Effector CD4-positive, alpha-beta T cell (primary cell): ENCODE results near the gene FANCL.
"Not testable (repeated sequence)": the region's sequence is repeated elsewhere in the genome, so short reads cannot be mapped to it uniquely, and the experiment has no call there.

ENCODE experiments used
- DNase-seq: peaks from one replicate; pipeline ENCODE4 v3.0.0-alpha.2; 2020

FANCL gene

GRCh38 chr2:58138396-58139030 is 102.6 kb downstream of the FANCL start:
- DNase-seq = no peak

GRCh38 chr2:58137856-58138255 is 103.3 kb downstream of the FANCL start:
- DNase-seq = no peak

DNA sequence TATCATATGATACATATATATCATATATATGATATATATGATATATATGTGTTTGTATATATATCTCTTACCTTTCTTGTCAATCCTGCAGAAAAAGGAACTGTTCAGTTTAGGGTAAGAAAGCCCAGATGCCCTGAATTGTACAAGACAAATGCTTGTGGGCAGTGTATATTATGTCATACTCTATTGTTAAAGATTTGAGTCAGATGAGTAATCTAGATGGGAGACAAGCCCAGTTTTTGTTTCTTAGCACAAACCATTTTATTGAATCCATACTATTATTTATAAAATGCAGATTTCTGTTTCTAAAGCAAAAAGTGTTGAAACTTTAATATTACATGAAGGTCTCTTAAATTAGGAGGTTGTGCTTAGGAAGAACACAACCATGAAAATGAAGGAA is 103.9 kb downstream of the FANCL start:
- DNase-seq = no peak

DNA sequence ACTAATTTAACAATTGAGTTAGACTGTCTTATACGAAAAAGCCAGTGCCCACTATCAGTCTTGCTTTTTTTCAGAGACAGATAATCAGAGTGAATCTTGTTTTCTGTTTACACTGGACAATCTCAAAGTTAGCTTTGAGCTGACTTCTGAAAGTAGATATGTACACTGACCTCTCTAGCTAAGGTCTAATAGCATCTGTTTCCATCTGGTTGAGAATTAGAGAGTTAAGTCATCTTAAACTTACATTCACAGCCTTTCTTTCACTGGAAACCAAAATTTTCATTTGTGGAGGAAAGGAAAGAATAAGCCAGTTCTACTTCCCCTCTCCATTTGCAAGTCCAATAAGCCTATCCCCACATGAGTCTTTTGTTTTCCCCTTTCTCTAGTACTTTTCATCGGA is 105.3 kb downstream of the FANCL start:
- no peak for DNase-seq

- no peak for DNase-seq
These were observed 107.7 kb downstream of the FANCL start for GRCh38 chr2:58133395-58133794.

- no peak for DNase-seq
These were observed 109.7 kb downstream of the FANCL start for GRCh38 chr2:58131191-58132011.

DNA sequence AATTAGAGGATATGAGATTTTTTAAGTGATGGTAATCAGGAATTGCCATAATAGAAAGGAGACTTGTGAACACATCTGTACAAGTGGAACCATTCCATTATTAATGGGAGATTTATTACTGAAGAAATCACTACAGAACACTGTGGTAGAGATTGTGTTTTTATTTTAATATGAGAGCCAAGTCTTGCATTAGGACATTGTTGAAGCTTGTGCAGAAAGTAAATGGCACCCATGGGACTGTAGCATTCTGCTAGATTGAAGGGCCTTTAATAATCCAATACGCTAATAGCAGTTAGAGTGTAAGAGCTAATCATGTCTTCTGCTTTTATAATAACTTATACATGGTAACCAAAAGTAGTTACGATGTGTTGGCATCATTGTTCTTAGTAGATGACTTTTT is 110.9 kb downstream of the FANCL start:
- DNase-seq = no peak

DNA sequence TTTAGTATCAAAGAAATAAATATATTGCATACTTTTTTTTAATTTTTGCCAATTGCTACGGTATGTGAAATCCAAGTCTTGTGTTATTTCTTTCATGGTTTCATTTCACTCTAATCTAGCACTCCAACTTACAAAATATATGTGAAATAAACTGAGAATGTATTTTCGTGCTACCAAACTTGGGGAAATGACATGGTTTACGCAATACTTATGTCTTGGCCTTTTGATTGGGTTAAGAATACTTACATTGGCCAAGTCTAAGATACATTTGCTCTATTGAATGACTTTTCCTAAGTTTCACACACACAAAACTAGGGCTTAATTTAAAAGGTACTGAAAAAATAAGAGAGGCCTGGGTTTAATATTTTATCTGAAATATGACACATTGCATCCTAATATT is 114.0 kb downstream of the FANCL start:
- no peak for DNase-seq

GRCh38 chr2:58122540-58122939 is 118.6 kb downstream of the FANCL start:
- DNase-seq = no peak

DNA sequence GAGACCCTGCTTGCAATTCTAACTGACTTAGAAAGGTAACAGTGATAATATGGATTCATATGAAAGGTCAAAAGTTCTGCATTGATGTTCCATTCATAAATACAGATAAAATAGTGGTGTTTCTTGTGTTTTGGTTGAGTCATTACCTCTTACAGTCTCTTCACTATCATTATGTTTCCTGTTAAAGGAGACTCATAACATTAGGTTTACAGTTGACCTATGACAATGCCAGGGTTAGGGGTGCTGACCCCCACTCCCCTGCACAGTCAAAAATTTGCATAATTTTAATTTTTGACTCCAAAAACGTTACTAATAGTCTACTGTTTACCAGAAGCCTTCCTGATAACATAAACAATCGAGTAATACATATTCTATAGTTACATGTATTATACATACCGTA is 119.1 kb downstream of the FANCL start:
- no peak for DNase-seq

GRCh38 chr2:58120626-58121229 is 120.4 kb downstream of the FANCL start:
- no peak for DNase-seq

GRCh38 chr2:58113563-58113962 is 127.6 kb downstream of the FANCL start:
- not testable (repeated sequence) for DNase-seq

DNA sequence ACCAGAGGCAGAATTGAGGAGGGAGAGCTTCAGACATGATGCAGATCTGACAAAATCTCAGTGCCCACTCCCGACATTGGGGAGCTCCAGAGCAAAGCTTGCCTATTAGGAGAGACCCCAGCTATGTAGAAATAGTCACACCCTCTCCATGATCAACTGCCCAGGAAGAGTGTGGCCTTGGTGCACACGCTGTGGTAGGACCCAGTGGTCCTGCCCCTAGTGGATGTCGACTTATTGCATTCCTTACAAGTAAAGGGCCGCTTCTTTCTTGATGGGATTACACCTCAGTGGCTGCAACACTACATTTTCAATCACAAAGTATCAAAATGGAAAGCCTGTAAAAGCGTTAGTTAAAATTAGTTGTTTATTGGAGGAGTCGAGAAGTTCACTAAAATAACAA is 130.4 kb downstream of the FANCL start:
- no peak for DNase-seq

- no peak for DNase-seq
These were observed 131.6 kb downstream of the FANCL start for GRCh38 chr2:58109481-58109880.
